Liver (tissue), 9 donors: ENCODE measurements around the gene TRAFD1. TPM values are rescaled to one million over a fixed set of nuclear protein-coding genes. Genes with fewer than 3 reads are reported as not detected.

ENCODE experiments used
- DNase-seq: peaks from one replicate; pipeline ENCODE4 v3.0.0-alpha.2; 2017; ENCODE audit warnings: low spot score
- H3K27ac ChIP-seq, 2 donors: one replicate each; pipeline ENCODE4 v1.7.0; 2013; ENCODE audit warnings: inconsistent platforms in 2 of 2, low read length in 2 of 2, control low read depth in 1 of 2, low read depth in 1 of 2, mild to moderate bottlenecking in 1 of 2
- H3K27me3 ChIP-seq, 4 donors: one replicate each; pipeline versions ENCODE4 v1.6.1 to v1.7.0; 2013; ENCODE audit warnings: low read length in 3 of 4, inconsistent platforms in 1 of 4, mild to moderate bottlenecking in 1 of 4, moderate library complexity in 1 of 4; ENCODE audit not compliant: control insufficient read depth in 4 of 4, insufficient read depth in 4 of 4
- H3K36me3 ChIP-seq, 4 donors: one replicate each; pipeline versions ENCODE4 v1.6.1 to v1.7.0; 2013; ENCODE audit warnings: low read length in 3 of 4, mild to moderate bottlenecking in 3 of 4, low read depth in 1 of 4, moderate library complexity in 1 of 4; ENCODE audit not compliant: control insufficient read depth in 4 of 4, insufficient read depth in 3 of 4
- H3K4me1 ChIP-seq, 4 donors: one replicate each; pipeline versions ENCODE4 v1.6.1 to v1.7.0; 2013; ENCODE audit warnings: low read length in 3 of 4, mild to moderate bottlenecking in 3 of 4, moderate library complexity in 1 of 4; ENCODE audit not compliant: control insufficient read depth in 4 of 4, insufficient read depth in 4 of 4
- H3K4me3 ChIP-seq, 3 donors: one replicate each; pipeline versions ENCODE4 v1.6.1 to v1.7.0; 2013; ENCODE audit warnings: low read length in 3 of 3, control low read depth in 1 of 3, low read depth in 1 of 3, mild to moderate bottlenecking in 1 of 3
- H3K9ac ChIP-seq, 2 donors: one replicate each; pipeline ENCODE4 v1.7.0; 2013; ENCODE audit warnings: low read length in 2 of 2, mild to moderate bottlenecking in 2 of 2, moderate library complexity in 2 of 2, control low read depth in 1 of 2, low read depth in 1 of 2
- H3K9me3 ChIP-seq, 4 donors: one replicate each; pipeline versions ENCODE4 v1.6.1 to v1.7.0; 2013; ENCODE audit warnings: low read length in 3 of 4; ENCODE audit not compliant: control insufficient read depth in 4 of 4
- CTCF ChIP-seq: fragments of 150-350 bp; IDR thresholded peaks from 2 replicates; pipeline ENCODE4 v1.5.1; 2017; ENCODE audit warnings: improper control_type of control experiment, low read depth, low read length; ENCODE audit not compliant: missing input control
- EGR1 ChIP-seq, 2 donors: IDR thresholded peaks; 2 replicates each; pipeline ENCODE4 v1.6.1; 2016 to 2018; ENCODE audit warnings: antibody characterized with exemption in 2 of 2, low read depth in 2 of 2
- FOXA1 ChIP-seq: IDR thresholded peaks from 2 replicates; pipeline ENCODE4 v1.6.1; 2016; ENCODE audit warnings: antibody characterized with exemption
- FOXA2 ChIP-seq: IDR thresholded peaks from 2 replicates; pipeline ENCODE4 v1.6.1; 2016; ENCODE audit warnings: antibody characterized with exemption
- GABPA ChIP-seq, 2 donors: IDR thresholded peaks in 1 of 2; conservative IDR thresholded peaks in 1 of 2; 2 replicates each; pipeline ENCODE4 v1.6.1; 2016; ENCODE audit warnings: antibody characterized with exemption in 2 of 2, mild to moderate bottlenecking in 1 of 2, moderate library complexity in 1 of 2
- HNF4A ChIP-seq, 2 donors: conservative IDR thresholded peaks; 2 replicates each; pipeline ENCODE4 v1.6.1; 2016; ENCODE audit warnings: antibody characterized with exemption in 2 of 2, mild to moderate bottlenecking in 2 of 2
- HNF4G ChIP-seq: IDR thresholded peaks from 2 replicates; pipeline ENCODE4 v1.6.1; 2016; ENCODE audit warnings: antibody characterized with exemption
- JUND ChIP-seq, 2 donors: IDR thresholded peaks; 2 replicates each; pipeline ENCODE4 v1.6.1; 2016; ENCODE audit warnings: antibody characterized with exemption in 2 of 2
- NR2F2 ChIP-seq: IDR thresholded peaks from 2 replicates; pipeline ENCODE4 v1.6.1; 2016; ENCODE audit warnings: antibody characterized with exemption
- RAD21 ChIP-seq, 2 donors: IDR thresholded peaks; 2 replicates each; pipeline ENCODE4 v1.6.1; 2016; ENCODE audit warnings: antibody characterized with exemption in 2 of 2, mild to moderate bottlenecking in 2 of 2
- REST ChIP-seq: IDR thresholded peaks from 2 replicates; pipeline ENCODE4 v1.6.1; 2016; ENCODE audit warnings: antibody characterized with exemption, mild to moderate bottlenecking
- RXRA ChIP-seq, 2 donors: IDR thresholded peaks; 2 replicates each; pipeline ENCODE4 v1.6.1; 2017 to 2018; ENCODE audit warnings: antibody characterized with exemption in 2 of 2, mild to moderate bottlenecking in 1 of 2
- SP1 ChIP-seq: IDR thresholded peaks from 2 replicates; pipeline ENCODE4 v1.6.1; 2018; ENCODE audit warnings: antibody characterized with exemption, mild to moderate bottlenecking
- TAF1 ChIP-seq: conservative IDR thresholded peaks from 2 replicates; pipeline ENCODE4 v1.6.1; 2016; ENCODE audit warnings: antibody characterized with exemption, mild to moderate bottlenecking
- YY1 ChIP-seq: IDR thresholded peaks from 2 replicates; pipeline ENCODE4 v1.6.1; 2016; ENCODE audit warnings: antibody characterized with exemption, mild to moderate bottlenecking
- ZBTB33 ChIP-seq: IDR thresholded peaks from 2 replicates; pipeline ENCODE4 v1.6.1; 2016; ENCODE audit warnings: antibody characterized with exemption
- WGBS: extraction: QIAGEN DNeasy Blood & Tissue Kit; methylation state at CpG from one replicate; pipeline ENCODE4 v1.1.7; 2013; 5-methylcytosine and 5-hydroxymethylcytosine counted together
- polyA plus RNA-seq, 2 donors: library from polyadenylated mRNA; stranded (reverse) in 1 of 2; unstranded in 1 of 2; fragments of 200-250 nt in 1 of 2; fragments of >200 nt in 1 of 2; fragmentation: Nextera tagmentation in 1 of 2; extraction: Ambion mirVana in 1 of 2; gene quantifications; one replicate each; pipeline versions ENCODE4 v1.2.1 to v1.2.3, GENCODE V29; 2013 to 2015
- total RNA-seq, 2 donors: library from RNA; depleted of rRNA; stranded (reverse); fragments of >200 nt; gene quantifications; one replicate each; pipeline ENCODE4 v1.2.3, GENCODE V29; 2014
- TF ChIP-seq, protein P1 (sequence below): IDR thresholded peaks from 2 replicates; pipeline ENCODE4 v1.6.1; 2016; ENCODE audit warnings: antibody characterized with exemption
- TF ChIP-seq, protein P2 (sequence below): IDR thresholded peaks from 2 replicates; pipeline ENCODE4 v1.6.1; 2016; ENCODE audit warnings: antibody characterized with exemption
- donor health status: healthy.
- donor health status: healthy.
- donor health status: healthy.
- donor health status: healthy.
- donor health status: healthy.

The TRAFD1 gene
- total and polyA plus RNA-seq, 4 donors, result 7.0 to 19.3 (median 13.2) TPM

DNA sequence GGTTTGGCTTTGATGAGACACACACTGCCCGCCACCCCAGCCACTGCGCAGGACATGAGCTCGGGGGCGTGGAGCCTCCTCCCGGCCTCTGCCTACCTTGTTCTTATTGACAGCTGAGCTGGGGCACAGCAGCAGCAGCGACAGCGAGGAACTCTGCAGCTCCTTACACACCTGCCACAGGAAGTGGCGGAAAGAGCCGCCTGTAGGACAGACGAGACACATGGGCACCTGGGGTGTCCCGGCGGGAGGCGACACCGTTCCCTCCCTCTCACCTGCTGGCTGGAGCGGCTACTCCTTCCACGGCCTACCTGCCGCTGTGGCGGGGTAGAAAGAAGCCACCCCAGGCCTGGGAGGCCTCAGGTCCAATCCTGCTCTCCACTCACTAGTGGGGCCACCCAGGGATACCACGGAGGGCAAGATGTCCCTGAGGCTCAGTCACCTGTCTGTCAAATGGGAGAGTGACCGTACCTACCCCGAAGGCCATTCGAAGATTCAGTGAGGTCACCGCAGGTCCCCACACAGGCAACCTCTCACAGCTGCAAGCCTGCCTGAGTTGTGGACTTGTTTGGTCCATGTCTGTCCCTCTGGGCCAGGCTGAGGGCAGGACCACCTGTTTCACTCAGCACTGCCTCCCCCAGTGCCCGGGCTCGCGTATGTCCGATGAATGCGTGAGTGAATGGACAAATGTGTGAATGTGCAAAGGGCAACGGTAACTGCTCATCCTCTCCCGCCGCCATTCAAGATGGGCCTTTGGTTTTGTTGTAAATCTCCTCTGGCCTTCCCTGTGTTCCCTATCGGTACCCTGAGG, 42.6 kb downstream of the TRAFD1 start:
- H3K9ac ChIP-seq, result no peak overlapping the region
- no peaks in the 10 kb centered on the region for H3K9me3 ChIP-seq
- 96% methylated on average over 32 of the region's 32 CpGs for WGBS
- no peak overlapping the region for H3K27ac ChIP-seq
- H3K27me3 ChIP-seq, result no peaks in the 10 kb centered on the region
- DNase-seq, result no peak
- H3K36me3 ChIP-seq, result peaks cover 5 to 56% (median 13%) of the 10 kb centered on the region in 4 donors
- no peak for TF ChIP-seq FOXA2
- TF ChIP-seq RAD21 (IDR thresholded peaks at IDR 0.05), result no peak
- TF ChIP-seq NR2F2, result no peak
- TF ChIP-seq GABPA (IDR thresholded peaks at IDR 0.05 in 1 of 2, conservative IDR thresholded peaks at IDR 0.05 in 1 of 2), result no peak
- no peak for TF ChIP-seq ZBTB33
- TF ChIP-seq, protein P1, sequence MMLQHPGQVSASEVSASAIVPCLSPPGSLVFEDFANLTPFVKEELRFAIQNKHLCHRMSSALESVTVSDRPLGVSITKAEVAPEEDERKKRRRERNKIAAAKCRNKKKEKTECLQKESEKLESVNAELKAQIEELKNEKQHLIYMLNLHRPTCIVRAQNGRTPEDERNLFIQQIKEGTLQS, result no peak
- no peak for TF ChIP-seq TAF1
- no peak for TF ChIP-seq REST
- no peak for TF ChIP-seq CTCF
- TF ChIP-seq HNF4G, result no peak
- TF ChIP-seq JUND (IDR thresholded peaks at IDR 0.05), result no peak
- TF ChIP-seq, protein P2, sequence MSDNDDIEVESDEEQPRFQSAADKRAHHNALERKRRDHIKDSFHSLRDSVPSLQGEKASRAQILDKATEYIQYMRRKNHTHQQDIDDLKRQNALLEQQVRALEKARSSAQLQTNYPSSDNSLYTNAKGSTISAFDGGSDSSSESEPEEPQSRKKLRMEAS, result no peak
- no peak for TF ChIP-seq RXRA (IDR thresholded peaks at IDR 0.05)
- no peak for TF ChIP-seq HNF4A (conservative IDR thresholded peaks at IDR 0.05)
- no peak for TF ChIP-seq SP1
- no peak for TF ChIP-seq FOXA1
- TF ChIP-seq EGR1 (IDR thresholded peaks at IDR 0.05; ENCODE audit: low read depth in 2 of 2), result no peak
- no peak for TF ChIP-seq YY1
- no peak overlapping the region for H3K4me3 ChIP-seq
- no peaks in the 10 kb centered on the region for H3K4me1 ChIP-seq
